Progenitor cell of endocrine pancreas (in vitro differentiated cells): ENCODE results near the gene TMEM45B. TPM values are rescaled to one million over a fixed set of nuclear protein-coding genes. Genes with fewer than 3 reads are reported as not detected.
"Not testable (repeated sequence)": the region's sequence is repeated elsewhere in the genome, so short reads cannot be mapped to it uniquely, and the experiment has no call there.

Experiments used
- DNase-seq: peaks from one replicate; pipeline ENCODE4 v3.0.0; 2021; ENCODE audit warnings: low spot score; ENCODE audit not compliant: unreplicated experiment
- H3K27ac Mint-ChIP-seq: 2 replicates; pipeline ENCODE4 v1.8.0; 2021; ENCODE audit warnings: mild to moderate bottlenecking, moderate library complexity, mixed read lengths
- H3K27me3 Mint-ChIP-seq: 2 replicates; pipeline ENCODE4 v1.8.0; 2021; ENCODE audit warnings: mixed read lengths
- H3K36me3 Mint-ChIP-seq: 2 replicates; pipeline ENCODE4 v1.8.0; 2022; ENCODE audit warnings: mixed read lengths; ENCODE audit not compliant: insufficient read depth
- H3K4me1 Mint-ChIP-seq: 2 replicates; pipeline ENCODE4 v1.8.0; 2021; ENCODE audit warnings: low read depth, mixed read lengths
- H3K4me3 Mint-ChIP-seq: 2 replicates; pipeline ENCODE4 v1.8.0; 2021; ENCODE audit warnings: low read depth, mild to moderate bottlenecking, moderate library complexity, mixed read lengths
- H3K9me3 Mint-ChIP-seq: 2 replicates; pipeline ENCODE4 v1.8.0; 2021; ENCODE audit warnings: low read depth, mixed read lengths
- CTCF ChIP-seq: fragments of 200-600 bp; sonication (generic); IDR thresholded peaks from one replicate; pipeline ENCODE4 v1.5.0; 2021; ENCODE audit warnings: antibody characterized with exemption, mild to moderate bottlenecking; ENCODE audit not compliant: unreplicated experiment
- total RNA-seq: library from RNA; stranded (reverse); gene quantifications from 2 replicates; pipeline ENCODE4 v1.2.1, GENCODE V29; 2021

Gene TMEM45B
- total RNA-seq, 1 donor from 2014 or later = 1.4 TPM

GRCh38 chr11:129825380-129825779, 9.7 kb downstream of the TMEM45B start:
- DNase-seq = no peak
- TF ChIP-seq CTCF = no peak
- no peak overlapping the region for H3K27ac Mint-ChIP-seq
- H3K4me3 Mint-ChIP-seq = no peak overlapping the region
- H3K4me1 Mint-ChIP-seq = no peaks in the 10 kb centered on the region
- no peaks in the 10 kb centered on the region for H3K9me3 Mint-ChIP-seq
- H3K27me3 Mint-ChIP-seq = no peaks in the 10 kb centered on the region
- H3K36me3 Mint-ChIP-seq = no peaks in the 10 kb centered on the region

GRCh38 chr11:129828301-129828836, 12.7 kb downstream of the TMEM45B start:
- H3K36me3 Mint-ChIP-seq = no peaks in the 10 kb centered on the region
- no peak for DNase-seq
- no peaks in the 10 kb centered on the region for H3K4me1 Mint-ChIP-seq
- no peak overlapping the region for H3K4me3 Mint-ChIP-seq
- H3K27me3 Mint-ChIP-seq = no peaks in the 10 kb centered on the region
- no peak overlapping the region for H3K27ac Mint-ChIP-seq
- no peaks in the 10 kb centered on the region for H3K9me3 Mint-ChIP-seq
- no peak for TF ChIP-seq CTCF

GRCh38 chr11:129829497-129829896, 13.8 kb downstream of the TMEM45B start:
- not testable (repeated sequence) for H3K4me1 Mint-ChIP-seq

GRCh38 chr11:129831227-129831626, 15.6 kb downstream of the TMEM45B start:
- H3K36me3 Mint-ChIP-seq, H3K9me3 Mint-ChIP-seq, DNase-seq, H3K27ac Mint-ChIP-seq, H3K4me3 Mint-ChIP-seq, H3K27me3 Mint-ChIP-seq, H3K4me1 Mint-ChIP-seq: not testable (repeated sequence)

More at GRCh38 chr11:129829497-129829896, 13.8 kb downstream of the TMEM45B start:
- H3K9me3 Mint-ChIP-seq, H3K27ac Mint-ChIP-seq, H3K27me3 Mint-ChIP-seq, H3K4me3 Mint-ChIP-seq, DNase-seq, H3K36me3 Mint-ChIP-seq: not testable (repeated sequence)

GRCh38 chr11:129833260-129833659, 17.6 kb downstream of the TMEM45B start:
- DNase-seq, H3K9me3 Mint-ChIP-seq, H3K27ac Mint-ChIP-seq, H3K4me3 Mint-ChIP-seq, H3K27me3 Mint-ChIP-seq, H3K4me1 Mint-ChIP-seq, H3K36me3 Mint-ChIP-seq: not testable (repeated sequence)

- H3K36me3 Mint-ChIP-seq, H3K9me3 Mint-ChIP-seq, DNase-seq, H3K27me3 Mint-ChIP-seq, H3K27ac Mint-ChIP-seq, H3K4me3 Mint-ChIP-seq, H3K4me1 Mint-ChIP-seq: not testable (repeated sequence)
Measured at GRCh38 chr11:129836423-129836891, 20.8 kb downstream of the TMEM45B start.

- Mint-ChIP-seq H3K4me3 (no peak overlapping the region), H3K9me3 (no peaks in the 10 kb centered on the region), H3K36me3 (no peaks in the 10 kb centered on the region), H3K4me1 (no peaks in the 10 kb centered on the region), H3K27me3 (no peaks in the 10 kb centered on the region), H3K27ac (no peak overlapping the region)
- no peak for DNase-seq
- no peak for TF ChIP-seq CTCF
Measured at GRCh38 chr11:129836979-129837378, 21.3 kb downstream of the TMEM45B start.
